ENCODE results near the gene NUP93. TPM values are rescaled to one million over a fixed set of nuclear protein-coding genes. Genes with fewer than 3 reads are reported as not detected.

The NUP93 gene
- total RNA-seq, 2 donors from 2014 or later: 146 to 149 TPM

DNA sequence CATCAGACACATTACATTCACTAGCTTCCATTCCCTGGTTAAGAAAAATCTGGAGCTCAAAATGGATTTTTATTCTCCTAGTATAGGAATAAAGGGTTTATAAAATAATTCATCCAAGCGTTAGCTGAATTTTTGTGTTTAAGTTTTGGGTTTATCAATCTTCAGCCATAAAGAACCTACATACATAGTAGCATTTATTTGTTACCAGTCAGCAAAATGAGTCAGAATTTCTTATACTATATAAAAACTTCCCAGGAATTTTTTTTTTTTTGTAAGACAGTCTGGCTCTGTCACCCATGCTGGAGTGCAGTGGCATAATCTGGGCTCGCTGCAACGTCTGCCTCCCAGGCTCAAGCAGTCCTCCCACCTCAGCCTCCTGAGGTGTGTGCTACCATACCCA, 94.9 kb downstream of the NUP93 start:
- TF ChIP-seq CTCF (conservative IDR thresholded peaks at IDR 0.05): no peak
- DNase-seq: no peak
- Histone ChIP-seq H3K9ac (ENCODE audit: extremely low read depth, low read length, poor library complexity, severe bottlenecking) (no peak overlapping the region), H3K9me3 (ENCODE audit: control insufficient read depth, low read length) (no peaks in the 10 kb centered on the region), H3K4me3 (ENCODE audit: low read length) (no peak overlapping the region), H3K4me1 (ENCODE audit: control insufficient read depth, insufficient read depth, low read length) (no peaks in the 10 kb centered on the region), H3K27me3 (ENCODE audit: control insufficient read depth, insufficient read depth, low read length, poor library complexity, severe bottlenecking) (no peaks in the 10 kb centered on the region), H3K36me3 (ENCODE audit: control insufficient read depth, insufficient read depth, low read length) (peaks cover 50% of the 10 kb centered on the region), H3K27ac (ENCODE audit: low read depth, low read length) (peak overlapping the region; percentile 69)
- H3K4me1 Mint-ChIP-seq: peaks cover 8% of the 10 kb centered on the region
- H3K9me3 Mint-ChIP-seq: no peaks in the 10 kb centered on the region
- no peak overlapping the region for H3K4me3 Mint-ChIP-seq
- 96% methylated on average over 3 of the region's 3 CpGs; no CpG with 5 or more reads in 1 of the 2 experiments for WGBS, 2 experiments (ENCODE audit: insufficient coverage in 1 of 2, insufficient read length in 1 of 2)
- no peak overlapping the region for H3K27ac Mint-ChIP-seq
- H3K27me3 Mint-ChIP-seq (ENCODE audit: insufficient read depth): no peaks in the 10 kb centered on the region
- H3K36me3 Mint-ChIP-seq (ENCODE audit: low read depth): peaks cover 48% of the 10 kb centered on the region

DNA sequence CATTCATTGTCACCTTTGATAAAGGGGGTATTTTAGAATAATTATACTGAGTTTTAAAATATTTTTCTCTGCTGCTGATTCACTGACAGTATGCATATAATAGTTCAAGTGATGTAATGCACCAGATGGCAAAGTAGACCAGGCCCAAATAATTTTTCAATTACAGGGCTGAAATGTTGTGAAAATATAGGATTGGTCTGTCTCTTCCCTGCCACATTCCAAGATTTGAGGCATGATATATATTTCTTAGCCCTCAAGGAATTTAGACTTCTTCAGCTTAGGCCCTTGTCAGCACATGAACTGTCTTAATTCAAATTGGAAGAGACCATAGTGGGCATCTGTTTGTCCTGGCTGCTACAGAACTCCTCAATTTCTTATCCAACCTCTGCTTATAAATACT, 95.9 kb downstream of the NUP93 start:
- Mint-ChIP-seq H3K27me3 (ENCODE audit: insufficient read depth) (no peaks in the 10 kb centered on the region), H3K4me1 (peaks cover 11% of the 10 kb centered on the region), H3K4me3 (no peak overlapping the region), H3K9me3 (no peaks in the 10 kb centered on the region), H3K36me3 (ENCODE audit: low read depth) (peaks cover 45% of the 10 kb centered on the region), H3K27ac (no peak overlapping the region)
- Histone ChIP-seq H3K36me3 (ENCODE audit: control insufficient read depth, insufficient read depth, low read length) (peaks cover 52% of the 10 kb centered on the region), H3K4me1 (ENCODE audit: control insufficient read depth, insufficient read depth, low read length) (no peaks in the 10 kb centered on the region), H3K27ac (ENCODE audit: low read depth, low read length) (no peak overlapping the region), H3K9me3 (ENCODE audit: control insufficient read depth, low read length) (no peaks in the 10 kb centered on the region), H3K4me3 (ENCODE audit: low read length) (no peak overlapping the region), H3K9ac (ENCODE audit: extremely low read depth, low read length, poor library complexity, severe bottlenecking) (no peak overlapping the region), H3K27me3 (ENCODE audit: control insufficient read depth, insufficient read depth, low read length, poor library complexity, severe bottlenecking) (no peaks in the 10 kb centered on the region)
- TF ChIP-seq CTCF (conservative IDR thresholded peaks at IDR 0.05): no peak
- DNase-seq: no peak

DNA sequence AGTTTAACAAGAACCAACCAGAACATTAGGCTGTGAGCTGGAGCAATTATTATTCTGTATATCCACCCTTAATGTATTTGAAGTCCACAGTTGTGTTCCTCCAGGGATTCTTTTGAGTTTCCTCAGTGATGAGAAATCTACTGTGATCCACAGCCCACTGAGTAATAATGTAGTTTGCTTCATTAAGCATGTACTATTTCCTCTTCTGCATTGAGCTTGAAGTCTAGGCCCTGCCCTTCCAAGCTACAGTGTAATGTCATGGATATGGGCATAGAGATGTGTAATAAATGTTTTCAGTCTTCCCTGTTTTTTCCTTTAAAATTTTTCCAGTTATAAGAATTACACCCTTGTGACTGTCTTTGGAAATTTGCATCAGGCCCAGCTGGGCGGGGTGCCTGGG, 98.7 kb downstream of the NUP93 start:
- Histone ChIP-seq H3K4me3 (ENCODE audit: low read length) (no peak overlapping the region), H3K9me3 (ENCODE audit: control insufficient read depth, low read length) (no peaks in the 10 kb centered on the region), H3K27ac (ENCODE audit: low read depth, low read length) (no peak overlapping the region), H3K27me3 (ENCODE audit: control insufficient read depth, insufficient read depth, low read length, poor library complexity, severe bottlenecking) (no peaks in the 10 kb centered on the region), H3K4me1 (ENCODE audit: control insufficient read depth, insufficient read depth, low read length) (no peaks in the 10 kb centered on the region), H3K9ac (ENCODE audit: extremely low read depth, low read length, poor library complexity, severe bottlenecking) (no peak overlapping the region), H3K36me3 (ENCODE audit: control insufficient read depth, insufficient read depth, low read length) (peaks cover 65% of the 10 kb centered on the region)
- TF ChIP-seq CTCF (conservative IDR thresholded peaks at IDR 0.05): no peak
- Mint-ChIP-seq H3K27ac (no peak overlapping the region), H3K9me3 (no peaks in the 10 kb centered on the region), H3K4me1 (peaks cover 16% of the 10 kb centered on the region), H3K27me3 (ENCODE audit: insufficient read depth) (no peaks in the 10 kb centered on the region), H3K36me3 (ENCODE audit: low read depth) (peaks cover 52% of the 10 kb centered on the region), H3K4me3 (no peak overlapping the region)
- 88 to 98% methylated on average over 1 of the region's 1 CpG for WGBS, 2 experiments (ENCODE audit: insufficient coverage in 1 of 2, insufficient read length in 1 of 2)
- DNase-seq: no peak
